GM23248 (cell line): Measurements from ENCODE around the gene IL3RA.

ENCODE experiments used
- EZH2 ChIP-seq: fragments of 200-600 bp; sonication (generic); IDR thresholded peaks from 2 replicates; pipeline ENCODE4 v1.6.1; 2018; ENCODE audit warnings: antibody characterized with exemption, mild to moderate bottlenecking; ENCODE audit not compliant: insufficient read depth, poor library complexity, severe bottlenecking
- EZH2phosphoT487 ChIP-seq: fragments of 200-600 bp; sonication (generic); IDR thresholded peaks from 2 replicates; pipeline ENCODE4 v1.6.1; 2018; ENCODE audit warnings: antibody characterized with exemption, moderate library complexity, mild to moderate bottlenecking, low read depth; ENCODE audit not compliant: insufficient read depth

DNA sequence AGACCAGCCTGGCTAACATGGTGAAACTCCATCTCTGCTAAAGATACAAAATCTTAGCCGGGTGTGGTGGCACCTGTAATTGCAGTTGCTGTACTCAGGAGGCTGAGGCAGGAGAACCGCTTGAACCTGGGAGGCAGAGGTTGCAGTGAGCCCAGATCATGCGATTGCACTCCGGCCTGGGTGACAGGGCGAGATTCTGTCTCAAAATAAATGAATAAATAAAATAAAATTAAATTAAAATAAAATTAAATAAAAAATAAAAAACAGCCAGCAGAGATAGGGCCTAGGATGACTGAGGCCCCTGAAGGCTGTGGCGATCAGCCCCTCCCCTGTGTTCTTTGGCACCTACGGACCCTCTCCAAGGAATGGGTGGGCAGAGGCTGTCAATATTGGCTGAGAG, 22.8 kb upstream of the IL3RA start:
- no peak for TF ChIP-seq EZH2phosphoT487
- TF ChIP-seq EZH2 = no peak
